NCI-H510A (cell line): ENCODE data around the gene SEC11C.
A peak's percentile ranks its signal among the peaks of the same experiment; 100 is the strongest.
"Not testable (repeated sequence)": the region's sequence is repeated elsewhere in the genome, so short reads cannot be mapped to it uniquely, and the experiment has no call there.

Experiments
- DNase-seq: peaks from one replicate; lab custom pipeline; 2025; lab: John Stamatoyannopoulos, UW

Gene SEC11C

GRCh38 chr18:59139615-59140301, at the start of gene SEC11C:
SEC11C (plus strand) TSS chr18:59139884; CDS start chr18:59139949, 65 bp downstream.
- DNase-seq = peak; percentile 99

DNA sequence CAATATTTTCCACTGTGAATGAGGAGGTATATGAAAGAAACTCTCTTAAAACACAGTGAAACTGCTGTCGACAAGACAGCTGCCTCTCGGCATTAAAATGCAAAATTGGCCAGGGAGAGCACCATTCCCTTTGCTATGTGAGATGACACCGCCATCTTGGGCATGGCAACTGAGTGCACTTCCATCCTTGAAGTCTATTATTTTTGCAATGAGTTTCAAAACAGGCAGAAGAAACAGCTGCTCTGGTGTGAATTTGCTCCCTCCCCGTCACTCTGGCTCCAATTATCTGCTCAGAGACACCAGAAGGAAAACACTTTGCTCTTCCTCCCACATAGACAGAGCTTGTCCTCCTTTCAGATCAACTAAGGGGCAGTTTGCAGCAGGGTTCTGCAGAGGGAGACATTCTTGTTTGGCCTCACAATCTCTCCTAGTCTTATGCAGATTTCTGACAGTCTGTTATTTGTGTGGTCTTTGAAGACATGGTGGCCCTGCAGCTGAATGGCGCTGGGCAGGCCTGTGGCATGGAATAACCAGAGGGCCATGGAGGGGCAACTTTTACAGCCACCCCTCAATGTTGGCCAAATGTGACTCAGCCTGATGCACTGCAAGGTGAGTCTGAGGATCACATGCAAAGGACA, 48.6 kb upstream of the SEC11C start:
- DNase-seq = no peak

DNA sequence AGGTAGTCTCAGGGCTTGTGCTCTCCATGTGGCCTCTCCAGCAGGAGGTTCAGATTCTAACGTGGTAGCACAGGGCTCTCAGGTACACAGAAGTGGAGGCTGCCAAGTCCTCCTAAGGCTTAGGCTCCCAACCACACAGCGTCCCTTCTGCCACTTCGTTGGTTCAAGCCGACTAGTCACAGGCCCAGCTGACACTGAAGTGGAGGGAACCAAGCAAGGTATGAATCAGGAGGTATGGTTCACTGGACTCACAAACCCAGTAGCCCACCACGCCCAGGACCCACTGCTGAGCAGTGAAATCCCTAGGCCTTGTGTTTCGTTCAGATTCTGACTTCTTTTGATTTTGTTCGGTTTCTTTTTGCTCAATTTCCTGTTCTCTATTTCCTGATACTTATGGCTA, 46.0 kb upstream of the SEC11C start:
- no peak for DNase-seq

DNA sequence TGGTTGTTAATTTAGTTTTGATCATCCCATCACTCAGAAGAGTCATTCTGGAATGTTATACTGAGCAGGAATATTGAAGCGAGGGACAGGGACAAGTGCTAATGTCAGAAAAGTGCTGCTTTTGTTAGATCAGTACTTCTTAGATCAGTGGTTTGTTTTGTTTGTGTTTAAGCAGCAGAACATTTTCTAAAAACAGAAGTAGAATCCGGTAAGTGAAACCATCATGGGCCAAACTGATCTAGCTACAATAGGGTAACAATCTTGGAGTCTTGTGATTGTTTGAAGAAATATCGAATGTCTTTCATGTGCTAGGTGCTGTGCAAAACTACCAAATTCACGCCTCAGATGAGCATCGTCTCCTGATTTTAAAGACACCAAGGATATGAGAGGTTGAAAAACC, 45.1 kb upstream of the SEC11C start:
- no peak for DNase-seq

GRCh38 chr18:59096098-59096789, 43.4 kb upstream of the SEC11C start:
- DNase-seq = peak; percentile 99

DNA sequence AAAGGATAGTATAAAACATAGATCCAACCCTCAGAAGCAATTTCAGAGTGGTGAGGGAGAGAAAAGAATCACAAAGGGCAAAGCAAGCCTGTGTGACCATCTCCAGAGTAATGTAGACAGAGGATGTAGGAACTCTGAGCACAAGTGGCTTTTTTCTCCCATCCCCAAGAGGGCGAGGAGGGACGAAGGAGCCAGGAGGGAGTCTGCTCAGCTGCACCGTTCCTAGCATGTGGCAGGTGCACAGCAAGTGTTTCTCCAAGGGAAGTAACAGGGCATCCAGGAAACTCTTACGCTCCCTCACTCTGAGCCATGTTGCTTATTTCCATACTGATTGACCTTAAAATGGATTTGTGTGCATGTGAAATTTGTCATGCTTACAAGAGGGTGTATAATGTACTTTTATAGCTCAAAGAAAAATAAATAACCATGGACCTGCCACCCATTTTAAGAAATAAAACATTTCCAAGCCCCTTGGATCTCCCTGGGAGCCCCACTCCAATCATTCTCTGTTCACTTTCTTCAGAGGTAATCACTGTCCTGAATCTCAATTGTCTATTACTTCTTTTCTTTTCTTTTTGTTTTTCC, 37.8 kb upstream of the SEC11C start:
- no peak for DNase-seq

- no peak for DNase-seq
Measured at GRCh38 chr18:59109375-59109774, 30.3 kb upstream of the SEC11C start.

DNA sequence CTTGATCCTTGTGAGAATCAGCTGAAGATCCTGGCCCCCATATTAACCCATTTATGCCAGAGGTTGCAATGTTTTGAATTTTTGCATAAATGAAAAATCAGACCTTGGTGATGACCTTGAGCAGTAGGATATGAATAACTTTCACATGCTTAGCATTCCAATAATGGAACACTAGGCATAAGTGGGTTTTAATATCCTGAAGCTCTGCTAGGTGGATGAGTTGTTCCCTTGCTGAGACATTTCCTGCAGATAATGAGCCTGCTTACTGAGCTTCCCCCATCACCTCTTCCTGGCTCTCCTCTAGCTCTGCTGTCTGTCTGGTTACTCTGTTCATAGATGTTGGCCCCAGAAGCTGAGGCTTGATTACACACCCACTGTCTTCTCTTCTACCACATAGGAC, 25.5 kb upstream of the SEC11C start:
- no peak for DNase-seq

DNA sequence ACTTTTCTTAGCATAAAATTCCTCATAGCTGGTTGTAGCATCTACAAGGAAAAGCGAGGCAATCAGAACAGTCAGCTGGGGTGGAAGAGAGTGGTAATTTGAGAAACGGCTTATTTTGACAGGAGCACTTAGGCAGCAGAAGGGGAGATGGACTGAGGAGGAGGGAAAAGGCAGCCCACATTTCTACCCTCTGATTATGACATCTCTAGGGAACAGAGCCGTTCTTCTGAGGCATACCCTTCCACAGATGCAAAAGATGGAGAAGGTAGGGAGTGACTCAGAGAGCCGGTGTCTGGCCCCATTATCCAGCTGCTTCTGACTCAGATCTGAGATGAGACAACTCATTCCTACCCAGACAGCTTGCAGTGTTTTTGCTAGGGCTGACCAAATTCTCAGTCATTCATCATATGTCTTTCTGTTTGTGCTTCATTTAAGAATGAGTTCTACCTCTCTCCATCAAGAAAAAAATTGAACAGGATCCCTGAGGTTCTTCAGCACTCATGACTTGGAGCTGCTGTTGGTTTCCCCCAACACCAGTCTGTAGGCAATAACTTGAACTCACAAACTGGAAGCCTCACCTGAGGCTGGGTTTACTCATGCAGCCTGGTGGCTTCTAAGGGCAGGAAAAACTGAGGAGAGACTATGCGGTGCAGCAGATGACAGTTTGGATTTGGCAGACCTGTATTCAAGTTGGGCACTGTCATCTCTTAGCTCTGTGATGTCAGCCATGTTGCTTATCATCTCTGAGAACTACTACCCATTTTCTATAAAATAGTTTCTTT, 15.9 kb upstream of the SEC11C start:
- no peak for DNase-seq

- DNase-seq = no peak
Measured at GRCh38 chr18:59124370-59124704, 15.3 kb upstream of the SEC11C start.

- DNase-seq = peak; percentile 18
Measured at GRCh38 chr18:59127047-59127446, 12.6 kb upstream of the SEC11C start.

GRCh38 chr18:59129951-59130703, 9.6 kb upstream of the SEC11C start:
- no peak for DNase-seq

- no peak for DNase-seq
Measured at GRCh38 chr18:59132810-59133465, 6.7 kb upstream of the SEC11C start.

DNA sequence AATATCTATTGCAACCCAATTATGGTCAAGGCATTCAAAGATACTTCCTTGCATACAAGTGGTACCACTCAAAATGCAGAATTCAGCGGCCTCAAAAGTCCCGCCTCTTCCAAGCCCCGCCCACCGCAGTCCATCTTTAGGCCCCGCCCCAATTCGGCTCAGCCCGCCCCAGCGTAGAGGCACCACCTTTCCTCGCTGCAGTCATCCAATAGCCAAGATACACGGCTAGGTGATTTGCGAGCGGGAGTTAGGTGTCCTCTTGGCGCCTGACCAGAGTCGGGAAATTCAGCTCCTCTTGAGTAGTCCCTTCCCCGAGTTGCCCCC, 431 bp upstream of the SEC11C start:
- DNase-seq = peak; percentile 95

DNA sequence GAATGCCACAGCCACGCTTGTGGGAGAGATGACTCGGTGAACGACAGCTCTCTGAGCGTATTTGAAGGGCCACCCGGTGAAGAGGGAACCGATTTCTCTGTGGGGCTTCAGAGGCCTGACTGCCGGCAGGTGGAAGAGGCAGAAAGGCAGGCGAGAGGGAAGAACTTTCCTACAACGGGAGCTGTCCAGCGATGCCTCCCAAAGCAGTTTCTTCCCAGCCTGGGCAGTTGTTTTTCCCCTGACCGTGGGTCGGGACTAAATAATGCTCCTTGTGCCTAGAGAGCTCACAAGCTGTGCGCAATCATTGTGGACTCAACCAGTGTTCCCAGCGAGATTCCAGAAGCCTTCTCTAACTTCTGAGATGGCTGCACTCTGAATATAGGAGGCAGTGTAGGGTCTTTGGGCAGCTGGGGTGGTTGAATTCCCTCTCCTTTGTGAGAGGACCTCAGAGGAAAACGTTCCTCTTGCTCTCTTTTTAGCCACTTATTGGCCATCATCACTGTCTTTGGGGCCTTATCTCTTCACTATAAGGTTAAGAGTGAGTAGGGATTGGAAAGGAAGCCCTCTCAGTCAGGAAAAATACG, 710 bp downstream of the SEC11C start:
- no peak for DNase-seq

- peak; percentile 88 for DNase-seq
Measured at GRCh38 chr18:59141294-59142068, 1.8 kb downstream of the SEC11C start.

DNA sequence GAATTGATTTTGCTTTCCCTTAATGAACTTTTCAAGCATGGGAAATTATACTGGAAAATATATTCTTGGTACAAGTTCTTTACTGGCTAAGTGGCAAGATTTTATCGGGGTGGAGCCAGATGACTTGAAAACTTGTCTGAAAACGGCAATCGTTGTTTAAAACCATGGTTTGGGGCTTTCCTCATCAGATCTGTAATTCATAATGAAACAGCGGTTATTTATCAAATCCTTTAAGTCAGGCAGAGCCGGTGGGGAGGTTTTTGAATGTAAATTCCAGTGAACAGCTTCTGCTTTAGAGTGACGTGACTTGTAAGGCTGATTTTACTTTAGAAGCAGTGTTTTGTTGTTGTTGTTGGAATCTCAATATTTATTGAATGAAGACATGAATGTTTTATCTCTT, 2.6 kb downstream of the SEC11C start:
- DNase-seq = no peak

- DNase-seq = not testable (repeated sequence)
Measured at GRCh38 chr18:59142800-59143416, 3.2 kb downstream of the SEC11C start.

DNA sequence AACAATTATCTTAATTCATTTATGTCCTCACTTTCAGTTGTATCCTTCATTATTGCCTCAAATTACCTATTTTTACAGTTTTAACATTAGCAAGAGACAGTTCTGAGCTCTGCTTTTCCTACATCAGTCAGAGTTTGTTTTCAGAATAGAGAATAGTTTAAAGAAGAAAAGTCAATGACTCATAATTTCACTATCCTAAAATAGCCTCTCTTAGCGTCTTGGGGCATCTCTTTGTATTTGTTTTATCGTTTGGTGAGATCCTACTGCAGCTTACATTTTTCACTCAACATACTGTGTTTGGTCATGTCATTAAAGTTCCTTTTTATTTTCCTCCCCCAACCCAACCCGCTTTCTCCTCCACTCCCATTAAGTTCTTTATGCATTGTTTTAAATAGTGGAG, 3.8 kb downstream of the SEC11C start:
- DNase-seq = no peak
